Keratinocyte (primary cell): Measurements from ENCODE around the gene GPR15LG.
"Not testable (repeated sequence)": the region's sequence is repeated elsewhere in the genome, so short reads cannot be mapped to it uniquely, and the experiment has no call there.

Experiments
- CTCF ChIP-seq, 3 experiments: IDR thresholded peaks in 1 of 3; conservative IDR thresholded peaks in 1 of 3; optimal IDR thresholded peaks in 1 of 3; 2 replicates in 2 of 3; 3 replicates in 1 of 3; pipeline versions ENCODE3 to v1.5.1; 2011; ENCODE audit warnings: low read length in 3 of 3, mild to moderate bottlenecking in 3 of 3, moderate library complexity in 2 of 3, control low read depth in 1 of 3, inconsistent platforms in 1 of 3; ENCODE audit not compliant: insufficient read depth in 2 of 3; ENCODE audit errors: extremely low read depth in 1 of 3
- EZH2 ChIP-seq: IDR thresholded peaks from one replicate; pipeline ENCODE4 v1.6.1; 2012; ENCODE audit warnings: inconsistent platforms, mild to moderate bottlenecking, low read length, moderate library complexity

DNA sequence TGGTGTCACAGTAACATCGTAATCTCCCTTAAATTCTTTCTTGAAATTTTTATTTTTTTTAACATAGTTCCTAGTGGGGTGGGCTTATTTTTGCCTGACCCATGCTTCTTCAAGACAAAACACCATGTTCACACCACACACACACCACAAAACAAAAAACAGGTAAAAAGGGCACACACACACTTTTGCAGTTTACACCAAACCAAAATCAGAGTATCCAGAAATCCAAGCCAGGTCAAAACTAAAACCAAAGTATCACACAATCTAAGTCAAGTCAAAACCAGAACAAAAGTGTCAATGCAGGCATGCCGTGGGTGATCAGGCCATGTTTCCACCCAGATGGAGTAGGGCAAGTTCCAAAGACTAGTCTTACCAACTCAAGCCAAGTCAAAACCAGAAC lies 2.4 kb upstream of the GPR15LG start:
- not testable (repeated sequence) for TF ChIP-seq CTCF (optimal IDR thresholded peaks at IDR 0.05 in 1 of 3, IDR thresholded peaks at IDR 0.05 in 1 of 3, conservative IDR thresholded peaks at IDR 0.05 in 1 of 3; ENCODE audit: extremely low read depth in 1 of 3, insufficient read depth in 2 of 3, low read length in 3 of 3); EZH2
